Endometrial microvascular endothelial cells (primary cell): ENCODE measurements around the gene HELQ. TPM values are rescaled to one million over a fixed set of nuclear protein-coding genes. Genes with fewer than 3 reads are reported as not detected.
"Not testable (repeated sequence)": the region's sequence is repeated elsewhere in the genome, so short reads cannot be mapped to it uniquely, and the experiment has no call there.

Experiments
- in situ Hi-C: cut with HindIII; loops from 2 replicates; pipeline ENCODE4 v1.10.0; 2017; ENCODE audit warnings: low sequenced_read_pairs, low pct_unique_long_range_greater_than_20kb; ENCODE audit errors: inconsistent ontology term
- total RNA-seq: library from RNA; depleted of rRNA; stranded (reverse); fragments of >200 nt; gene quantifications from one replicate; pipeline ENCODE4 v1.2.3, GENCODE V29; 2015; ENCODE audit errors: inconsistent ontology term

Gene HELQ
- 6.4 TPM for total RNA-seq

- in situ Hi-C loops: loop anchor here (25.0 kb wide), 1 partner anchor 168 kb away; the partner anchor contains the start of gene COQ2
These were observed at the start of gene HELQ, which contains the start of gene MRPS18C for GRCh38 chr4:83455281-83456183. Gene HELQ (minus strand): TSS chr4:83455823. CDS start chr4:83455693, 130 bp downstream. Gene MRPS18C (plus strand): TSS chr4:83456058. CDS start chr4:83456078, 20 bp downstream.

DNA sequence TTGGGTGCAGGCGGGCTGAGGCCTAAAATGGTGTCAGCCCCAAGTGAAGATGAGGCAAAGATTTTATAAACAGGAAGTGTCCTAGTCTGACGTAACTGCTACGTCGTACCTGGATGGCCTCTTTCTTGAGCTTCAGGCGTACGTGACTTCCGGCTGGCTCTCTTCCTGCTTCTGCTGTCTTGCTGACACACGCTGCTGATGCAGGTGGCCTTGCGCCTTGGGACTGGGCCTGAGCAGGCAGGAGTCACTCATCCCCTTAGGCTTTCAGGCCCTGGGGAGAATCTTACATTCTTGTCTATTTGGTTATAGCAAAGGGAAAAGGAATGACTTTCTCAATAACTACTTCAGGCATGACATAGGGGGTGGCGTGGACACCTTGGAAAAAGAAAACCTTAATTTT, 49.4 kb upstream of the HELQ start:
- in situ Hi-C loops: no loop called here

- in situ Hi-C loops: no loop called here
These were observed 48.9 kb upstream of the HELQ start for GRCh38 chr4:83504503-83504902.

GRCh38 chr4:83503974-83504373, 48.4 kb upstream of the HELQ start:
- in situ Hi-C loops: no loop called here

- in situ Hi-C loops: not testable (repeated sequence)
These were observed 46.0 kb upstream of the HELQ start for GRCh38 chr4:83501671-83502070.

DNA sequence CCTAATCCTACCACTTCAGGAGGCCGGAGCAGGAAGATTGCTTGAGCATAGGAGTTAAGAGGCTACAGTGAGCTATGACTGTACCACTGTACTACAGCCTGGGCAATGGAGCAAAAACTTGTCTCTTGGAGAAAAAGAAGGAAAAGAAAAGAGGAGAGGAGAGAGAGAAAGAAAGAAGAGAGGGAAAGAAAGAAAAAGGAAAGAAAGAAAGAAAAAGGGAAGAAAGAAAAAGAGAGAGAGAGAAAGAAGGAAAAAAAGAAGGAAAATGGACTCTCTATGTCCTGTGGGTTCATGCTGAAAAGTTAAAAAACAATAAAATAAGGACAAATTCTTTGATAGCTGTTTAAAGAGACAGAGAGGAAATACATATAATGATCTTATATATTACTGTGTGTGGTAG, 42.6 kb upstream of the HELQ start:
- in situ Hi-C loops: no loop called here

DNA sequence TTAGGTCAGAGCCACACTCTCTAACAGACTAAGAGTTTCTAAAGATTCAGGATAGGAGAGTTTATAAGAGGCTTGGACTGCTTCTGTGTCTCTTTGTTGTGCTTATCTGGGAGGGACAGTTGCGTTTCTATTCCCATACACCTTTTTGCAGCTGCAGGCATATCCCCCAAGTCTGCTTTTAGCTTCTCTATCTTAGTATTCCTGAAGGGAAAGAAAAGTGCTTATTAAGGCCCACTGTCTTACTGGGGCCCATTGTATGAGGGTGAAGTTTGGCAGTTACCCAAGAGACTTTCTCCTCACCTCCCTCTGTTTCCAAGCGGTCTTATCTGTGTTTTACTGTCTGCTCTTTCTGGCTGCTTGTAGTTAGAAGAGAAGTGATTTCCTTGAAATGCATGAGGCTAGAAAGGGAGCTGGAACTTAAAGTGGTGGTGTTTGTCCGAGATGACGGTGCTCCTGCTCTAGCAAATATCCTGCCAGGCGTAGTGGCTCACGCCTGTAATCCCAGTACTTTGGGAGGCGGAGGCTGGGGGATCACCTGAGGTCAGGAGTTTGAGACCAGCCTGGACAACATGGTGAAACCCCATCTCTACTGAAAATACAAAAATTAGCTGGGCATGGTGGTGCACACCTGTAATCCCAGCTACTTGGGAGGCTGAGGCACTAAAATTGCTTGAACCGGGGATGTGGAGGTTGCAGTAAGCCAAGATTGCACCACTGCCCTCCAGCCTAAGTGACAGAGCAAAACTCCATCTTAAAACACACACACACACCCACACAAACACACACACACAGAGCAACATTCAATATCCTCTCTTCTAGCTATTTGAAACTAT, 40.7 kb upstream of the HELQ start:
- in situ Hi-C loops: not testable (repeated sequence)

GRCh38 chr4:83490876-83491450, 35.3 kb upstream of the HELQ start:
- in situ Hi-C loops: no loop called here

DNA sequence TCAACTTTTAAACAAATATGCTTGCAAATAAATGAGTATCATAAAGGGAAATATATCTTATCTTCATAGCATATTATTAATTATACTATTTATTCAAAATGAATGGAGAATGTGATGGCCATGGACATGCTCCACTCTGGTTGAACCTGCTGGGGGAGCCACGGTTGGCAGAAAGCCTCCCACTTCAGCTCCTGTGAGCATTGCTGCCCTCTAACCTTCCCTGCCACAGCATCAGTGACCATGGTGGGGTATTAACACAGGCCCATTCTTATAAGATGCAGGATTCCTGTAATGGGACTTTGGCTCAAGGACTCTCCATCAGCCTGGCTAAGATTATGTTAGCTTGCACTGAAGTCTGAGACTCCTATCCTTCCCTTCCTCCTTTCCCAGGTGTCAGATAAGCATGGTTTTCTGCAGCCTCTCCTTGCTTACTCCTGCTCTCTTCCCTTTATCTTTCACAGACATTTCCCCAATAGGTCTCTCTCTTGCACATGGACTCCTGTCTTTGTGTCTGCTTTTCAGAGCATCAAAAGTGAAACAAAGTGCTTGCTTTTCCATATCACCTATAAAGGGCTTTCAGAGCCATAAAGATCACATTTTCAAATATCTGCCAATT, 34.2 kb upstream of the HELQ start:
- in situ Hi-C loops: no loop called here

- in situ Hi-C loops: no loop called here
These were observed 31.0 kb upstream of the HELQ start for GRCh38 chr4:83486457-83487129.

GRCh38 chr4:83484500-83485461, 29.2 kb upstream of the HELQ start, which contains the start of gene ABRAXAS1:
Gene ABRAXAS1 (minus strand): TSS chr4:83485100. CDS start chr4:83485072, 28 bp downstream.
- in situ Hi-C loops: no loop called here

DNA sequence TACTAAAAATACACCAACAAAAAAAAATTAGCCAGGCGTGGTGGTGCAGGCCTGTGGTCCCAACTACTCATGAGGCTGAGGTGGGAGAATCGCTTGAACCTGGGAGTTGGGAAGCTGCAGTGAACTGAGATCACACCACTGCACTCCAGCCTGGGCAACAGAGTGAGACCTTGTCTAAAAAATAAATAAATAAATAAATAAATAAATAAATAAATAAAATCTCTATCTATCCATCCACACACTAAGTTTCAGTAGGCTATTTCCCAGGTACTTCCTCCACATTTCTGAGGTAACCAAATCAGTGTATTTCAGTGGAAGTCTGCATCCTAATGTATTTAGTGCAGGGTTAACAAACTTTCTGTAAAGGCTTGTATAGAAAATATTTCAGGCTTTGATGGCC, 18.3 kb upstream of the HELQ start:
- in situ Hi-C loops: loop anchor here (25.0 kb wide), 1 partner anchor 187 kb away; the partner anchor contains the start of gene COQ2

DNA sequence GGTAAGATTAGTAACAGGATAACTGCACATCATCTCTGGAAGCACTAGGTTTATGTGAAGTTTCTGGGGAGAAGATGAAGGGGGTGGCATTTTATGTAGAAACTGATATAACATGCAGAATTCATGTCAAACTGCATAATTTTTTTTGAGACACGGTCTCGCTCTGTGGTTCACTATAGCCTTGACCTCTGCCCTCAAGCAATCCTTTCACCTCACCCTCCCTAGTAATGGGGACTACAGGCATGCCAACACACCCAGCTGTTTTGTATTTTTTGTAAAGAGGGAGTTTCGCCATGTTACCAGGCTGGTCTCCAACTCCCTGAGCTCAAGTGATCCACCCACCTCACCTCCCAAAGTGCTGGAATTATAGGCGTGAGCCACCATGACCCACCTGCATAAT, 17.8 kb upstream of the HELQ start:
- in situ Hi-C loops: loop anchor here (25.0 kb wide), 1 partner anchor 186 kb away; the partner anchor contains the start of gene COQ2

DNA sequence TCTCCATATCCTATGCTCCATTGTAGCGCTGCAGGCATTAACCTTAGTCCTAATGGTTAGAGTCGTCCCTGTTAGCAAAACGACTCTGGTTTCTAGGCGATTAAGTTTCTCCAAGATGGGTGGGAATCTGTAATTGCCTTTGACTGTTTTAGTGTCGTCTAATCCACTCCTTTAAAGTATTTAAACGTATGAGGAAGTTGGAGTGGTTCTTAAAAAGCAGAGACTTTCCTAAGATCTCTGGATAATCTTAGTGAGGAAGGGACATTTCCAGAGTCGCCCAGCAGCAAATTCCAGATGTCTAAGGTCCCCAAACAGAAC, 520 bp upstream of the HELQ start:
- in situ Hi-C loops: loop anchor here (25.0 kb wide), 1 partner anchor 169 kb away; the partner anchor contains the start of gene COQ2

- in situ Hi-C loops: loop anchor here (25.0 kb wide), 1 partner anchor 167 kb away; the partner anchor contains the start of gene COQ2
These were observed 937 bp downstream of the HELQ start for GRCh38 chr4:83454686-83455085.

GRCh38 chr4:83449009-83449408, 6.6 kb downstream of the HELQ start:
- in situ Hi-C loops: no loop called here

- in situ Hi-C loops: no loop called here
These were observed 14.7 kb downstream of the HELQ start for GRCh38 chr4:83440899-83441298.
